ENCODE measurements around the gene MAPK8. TPM values are rescaled to one million over a fixed set of nuclear protein-coding genes. Genes with fewer than 3 reads are reported as not detected.

Gene MAPK8
- total RNA-seq, 1 experiment from 2014 or later = 52.9 TPM

Other genes with a start within 250 kb of the MAPK8 start
- 0.73 to 1.3 TPM (median 1.1 TPM) in 3 replicates for gene FRMPD2, start 32.0 kb upstream of the MAPK8 start, total RNA-seq (2021)